Astrocyte of the cerebellum (primary cell): ENCODE data around the gene TUBB8.
A peak's percentile ranks its signal among the peaks of the same experiment; 100 is the strongest.
"Not testable (repeated sequence)": the region's sequence is repeated elsewhere in the genome, so short reads cannot be mapped to it uniquely, and the experiment has no call there.

Source experiments
- DNase-seq: peaks from one replicate; pipeline ENCODE4 v3.0.0-alpha.2; 2011; ENCODE audit warnings: low read depth
- H3K4me3 ChIP-seq: 2 replicates; pipeline ENCODE4 v1.5.1; 2011; ENCODE audit warnings: mild to moderate bottlenecking, low read depth, low read length, moderate library complexity
- CTCF ChIP-seq: IDR thresholded peaks from 2 replicates; pipeline ENCODE4 v1.5.1; 2012; ENCODE audit warnings: low read length, low read depth, moderate library complexity, mild to moderate bottlenecking; ENCODE audit errors: missing control alignments
- in situ Hi-C: cut with HindIII; loops from 2 replicates; pipeline ENCODE4 v1.10.0; 2017; ENCODE audit warnings: low sequenced_read_pairs

The TUBB8 gene

GRCh38 chr10:73543-74265 lies 24.6 kb upstream of the TUBB8 start:
- in situ Hi-C loops, DNase-seq: not testable (repeated sequence)
- peak; percentile 66 for TF ChIP-seq CTCF
- peak overlapping the region; percentile 51 for H3K4me3 ChIP-seq

GRCh38 chr10:68156-68555 lies 19.1 kb upstream of the TUBB8 start:
- DNase-seq, in situ Hi-C loops, H3K4me3 ChIP-seq: not testable (repeated sequence)

GRCh38 chr10:49926-50325 lies 830 bp upstream of the TUBB8 start:
- DNase-seq, H3K4me3 ChIP-seq, in situ Hi-C loops: not testable (repeated sequence)

- H3K4me3 ChIP-seq, in situ Hi-C loops, DNase-seq: not testable (repeated sequence)
Observed at GRCh38 chr10:47864-48263, 1.2 kb downstream of the TUBB8 start.

- DNase-seq, in situ Hi-C loops, H3K4me3 ChIP-seq: not testable (repeated sequence)
Observed at GRCh38 chr10:13315-13635, 35.8 kb downstream of the TUBB8 start.

- H3K4me3 ChIP-seq, in situ Hi-C loops, DNase-seq: not testable (repeated sequence)
Observed at GRCh38 chr10:12444-13314, 36.4 kb downstream of the TUBB8 start.

- DNase-seq, H3K4me3 ChIP-seq, in situ Hi-C loops: not testable (repeated sequence)
Observed at GRCh38 chr10:11260-11659, 37.8 kb downstream of the TUBB8 start.

GRCh38 chr10:10261-10971 lies 38.7 kb downstream of the TUBB8 start:
- in situ Hi-C loops, DNase-seq: not testable (repeated sequence)

More at GRCh38 chr10:10261-10971, 38.7 kb downstream of the TUBB8 start:
- H3K4me3 ChIP-seq, result not testable (repeated sequence)
